Measurements from ENCODE around the gene TSC22D1. TPM values are rescaled to one million over a fixed set of nuclear protein-coding genes. Genes with fewer than 3 reads are reported as not detected.

TSC22D1 gene
- polyA plus RNA-seq, 2 donors: 18.5 to 48.6 TPM

DNA sequence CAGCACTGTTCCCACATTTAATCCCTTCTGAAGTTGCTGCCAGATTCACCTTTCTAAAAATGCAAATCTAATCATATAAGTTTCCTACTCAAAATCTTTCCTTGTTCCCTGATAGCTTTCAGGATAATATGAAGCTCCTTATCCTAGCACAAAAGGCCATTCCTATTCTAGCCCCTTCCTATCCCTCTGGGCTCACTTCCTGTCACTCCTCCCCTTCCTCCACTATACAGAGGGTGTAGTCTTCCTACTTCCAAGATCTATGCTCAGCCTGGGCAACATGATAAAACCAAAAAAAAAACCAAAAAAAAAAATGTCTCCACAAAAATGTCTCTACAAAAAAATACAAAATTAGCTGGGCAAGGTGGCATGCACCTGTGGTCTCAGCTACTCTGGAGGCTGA is 78.3 kb downstream of the TSC22D1 start:
- H3K27ac ChIP-seq (ENCODE audit: low read depth in 2 of 2, low read length in 1 of 2): no peak overlapping the region
- H3K27me3 ChIP-seq (ENCODE audit: control insufficient read depth in 1 of 2, insufficient read depth in 2 of 2, low read length in 2 of 2): no peaks in the 10 kb centered on the region
- H3K4me3 ChIP-seq (ENCODE audit: low read depth in 1 of 2, low read length in 2 of 2): no peak overlapping the region
- no peaks in the 10 kb centered on the region for H3K9me3 ChIP-seq (ENCODE audit: control insufficient read depth in 2 of 2, insufficient read depth in 1 of 2, low read depth in 1 of 2, low read length in 1 of 2)
- H3K4me1 ChIP-seq (ENCODE audit: control insufficient read depth in 2 of 2, insufficient read depth in 2 of 2, low read length in 1 of 2): no peaks in the 10 kb centered on the region
- peaks cover 0 to 3% of the 10 kb centered on the region in 2 donors for H3K36me3 ChIP-seq (ENCODE audit: control insufficient read depth in 2 of 2, insufficient read depth in 2 of 2, low read length in 1 of 2)

GRCh38 chr13:44493213-44493812 is 82.8 kb downstream of the TSC22D1 start:
- no peak overlapping the region for H3K27ac ChIP-seq (ENCODE audit: low read depth in 2 of 2, low read length in 1 of 2)
- WGBS, 2 donors: 78 to 80% methylated on average over 3 of the region's 3 CpGs
- no peaks in the 10 kb centered on the region for H3K4me1 ChIP-seq (ENCODE audit: control insufficient read depth in 2 of 2, insufficient read depth in 2 of 2, low read length in 1 of 2)
- no peak overlapping the region for H3K4me3 ChIP-seq (ENCODE audit: low read depth in 1 of 2, low read length in 2 of 2)
- H3K9me3 ChIP-seq (ENCODE audit: control insufficient read depth in 2 of 2, insufficient read depth in 1 of 2, low read depth in 1 of 2, low read length in 1 of 2): no peaks in the 10 kb centered on the region
- H3K36me3 ChIP-seq (ENCODE audit: control insufficient read depth in 2 of 2, insufficient read depth in 2 of 2, low read length in 1 of 2): peaks cover 0 to 3% of the 10 kb centered on the region in 2 donors
- no peaks in the 10 kb centered on the region for H3K27me3 ChIP-seq (ENCODE audit: control insufficient read depth in 1 of 2, insufficient read depth in 2 of 2, low read length in 2 of 2)

- Histone ChIP-seq H3K27me3 (ENCODE audit: control insufficient read depth in 1 of 2, insufficient read depth in 2 of 2, low read length in 2 of 2) (no peaks in the 10 kb centered on the region), H3K36me3 (ENCODE audit: control insufficient read depth in 2 of 2, insufficient read depth in 2 of 2, low read length in 1 of 2) (no peaks in the 10 kb centered on the region), H3K4me1 (ENCODE audit: control insufficient read depth in 2 of 2, insufficient read depth in 2 of 2, low read length in 1 of 2) (no peaks in the 10 kb centered on the region), H3K27ac (ENCODE audit: low read depth in 2 of 2, low read length in 1 of 2) (no peak overlapping the region), H3K9me3 (ENCODE audit: control insufficient read depth in 2 of 2, insufficient read depth in 1 of 2, low read depth in 1 of 2, low read length in 1 of 2) (no peaks in the 10 kb centered on the region), H3K4me3 (ENCODE audit: low read depth in 1 of 2, low read length in 2 of 2) (no peak overlapping the region)
- 52 to 58% methylated on average over 1 of the region's 1 CpG for WGBS, 2 donors
Measured at GRCh38 chr13:44489751-44490150, 86.4 kb downstream of the TSC22D1 start.

GRCh38 chr13:44487989-44488388 is 88.1 kb downstream of the TSC22D1 start:
- no peaks in the 10 kb centered on the region for H3K9me3 ChIP-seq (ENCODE audit: control insufficient read depth in 2 of 2, insufficient read depth in 1 of 2, low read depth in 1 of 2, low read length in 1 of 2)
- WGBS, 2 donors: 84 to 88% methylated on average over 1 of the region's 1 CpG
- H3K27ac ChIP-seq (ENCODE audit: low read depth in 2 of 2, low read length in 1 of 2): no peak overlapping the region
- no peak overlapping the region for H3K4me3 ChIP-seq (ENCODE audit: low read depth in 1 of 2, low read length in 2 of 2)
- no peaks in the 10 kb centered on the region for H3K27me3 ChIP-seq (ENCODE audit: control insufficient read depth in 1 of 2, insufficient read depth in 2 of 2, low read length in 2 of 2)
- no peaks in the 10 kb centered on the region for H3K36me3 ChIP-seq (ENCODE audit: control insufficient read depth in 2 of 2, insufficient read depth in 2 of 2, low read length in 1 of 2)
- H3K4me1 ChIP-seq (ENCODE audit: control insufficient read depth in 2 of 2, insufficient read depth in 2 of 2, low read length in 1 of 2): no peaks in the 10 kb centered on the region

GRCh38 chr13:44484562-44485138 is 91.5 kb downstream of the TSC22D1 start:
- Histone ChIP-seq H3K36me3 (ENCODE audit: control insufficient read depth in 2 of 2, insufficient read depth in 2 of 2, low read length in 1 of 2) (no peaks in the 10 kb centered on the region), H3K27ac (ENCODE audit: low read depth in 2 of 2, low read length in 1 of 2) (no peak overlapping the region), H3K9me3 (ENCODE audit: control insufficient read depth in 2 of 2, insufficient read depth in 1 of 2, low read depth in 1 of 2, low read length in 1 of 2) (no peaks in the 10 kb centered on the region), H3K4me1 (ENCODE audit: control insufficient read depth in 2 of 2, insufficient read depth in 2 of 2, low read length in 1 of 2) (no peaks in the 10 kb centered on the region), H3K4me3 (ENCODE audit: low read depth in 1 of 2, low read length in 2 of 2) (no peak overlapping the region), H3K27me3 (ENCODE audit: control insufficient read depth in 1 of 2, insufficient read depth in 2 of 2, low read length in 2 of 2) (no peaks in the 10 kb centered on the region)
- whole genome bisulfite sequencing, 2 donors: 75 to 78% methylated on average over 4 of the region's 4 CpGs

DNA sequence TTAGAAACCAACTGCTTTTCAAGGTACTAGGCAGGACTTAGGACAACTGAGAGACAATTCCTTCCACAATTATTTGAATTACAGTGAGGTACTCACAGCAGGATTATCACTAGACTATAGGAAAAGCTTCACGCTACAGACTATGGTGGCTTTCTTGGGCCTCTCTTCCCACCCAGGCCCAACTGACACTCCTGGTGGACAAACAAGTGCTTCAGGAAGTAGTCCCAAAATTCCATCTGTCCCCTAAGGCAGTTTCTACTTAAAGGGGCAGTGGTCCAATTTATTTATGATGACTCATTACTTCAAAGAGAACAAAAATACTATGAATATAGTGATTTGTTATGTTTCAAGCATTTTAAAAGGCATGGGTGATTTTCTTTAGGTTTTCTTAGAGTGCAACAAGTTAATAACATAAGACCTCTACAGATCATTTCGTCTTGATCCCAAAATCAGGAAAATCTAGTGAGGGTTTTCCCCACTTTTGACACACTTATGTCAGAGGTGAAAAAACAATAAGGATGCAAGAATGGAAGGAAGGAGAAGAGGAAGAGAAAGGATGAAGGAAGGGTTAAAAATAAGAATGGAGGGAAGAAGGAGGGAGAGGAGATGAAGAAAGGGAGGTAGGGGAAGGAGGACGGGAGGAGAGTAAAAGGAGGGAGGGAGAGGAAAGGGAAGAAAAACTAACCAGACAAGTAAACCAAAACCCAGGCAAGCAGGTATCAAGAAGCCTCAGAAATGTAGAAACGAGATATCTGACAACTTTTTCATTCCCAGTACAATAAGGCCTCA is 101.8 kb downstream of the TSC22D1 start:
- 61 to 75% methylated on average over 4 of the region's 4 CpGs for WGBS, 2 donors
- Histone ChIP-seq H3K27ac (ENCODE audit: low read depth in 2 of 2, low read length in 1 of 2) (no peak overlapping the region), H3K4me3 (ENCODE audit: low read depth in 1 of 2, low read length in 2 of 2) (no peak overlapping the region), H3K9me3 (ENCODE audit: control insufficient read depth in 2 of 2, insufficient read depth in 1 of 2, low read depth in 1 of 2, low read length in 1 of 2) (no peaks in the 10 kb centered on the region), H3K27me3 (ENCODE audit: control insufficient read depth in 1 of 2, insufficient read depth in 2 of 2, low read length in 2 of 2) (no peaks in the 10 kb centered on the region), H3K36me3 (ENCODE audit: control insufficient read depth in 2 of 2, insufficient read depth in 2 of 2, low read length in 1 of 2) (no peaks in the 10 kb centered on the region), H3K4me1 (ENCODE audit: control insufficient read depth in 2 of 2, insufficient read depth in 2 of 2, low read length in 1 of 2) (no peaks in the 10 kb centered on the region)

DNA sequence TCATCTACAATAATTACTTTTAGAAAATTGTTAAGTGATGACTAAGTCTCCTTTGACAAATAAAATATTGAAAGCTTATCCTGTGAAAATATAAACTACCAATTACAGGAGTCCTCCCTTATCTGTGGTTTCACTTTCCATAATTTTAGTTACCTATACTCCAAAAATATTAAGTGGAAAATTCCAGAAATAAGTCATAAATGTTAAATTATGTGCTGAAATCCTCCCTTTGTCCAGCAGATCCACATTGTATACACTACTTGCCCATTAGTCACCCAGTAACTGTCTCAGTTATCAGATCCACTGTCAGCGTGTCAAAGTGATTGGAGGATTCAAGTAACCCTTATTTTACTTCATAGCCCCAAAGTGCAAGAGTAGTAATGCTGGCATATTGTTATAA is 104.4 kb downstream of the TSC22D1 start:
- no peaks in the 10 kb centered on the region for H3K27me3 ChIP-seq (ENCODE audit: control insufficient read depth in 1 of 2, insufficient read depth in 2 of 2, low read length in 2 of 2)
- 59 to 64% methylated on average over 1 of the region's 1 CpG for WGBS, 2 donors
- no peak overlapping the region for H3K27ac ChIP-seq (ENCODE audit: low read depth in 2 of 2, low read length in 1 of 2)
- H3K36me3 ChIP-seq (ENCODE audit: control insufficient read depth in 2 of 2, insufficient read depth in 2 of 2, low read length in 1 of 2): no peaks in the 10 kb centered on the region
- no peaks in the 10 kb centered on the region for H3K9me3 ChIP-seq (ENCODE audit: control insufficient read depth in 2 of 2, insufficient read depth in 1 of 2, low read depth in 1 of 2, low read length in 1 of 2)
- H3K4me1 ChIP-seq (ENCODE audit: control insufficient read depth in 2 of 2, insufficient read depth in 2 of 2, low read length in 1 of 2): no peaks in the 10 kb centered on the region
- H3K4me3 ChIP-seq (ENCODE audit: low read depth in 1 of 2, low read length in 2 of 2): no peak overlapping the region

GRCh38 chr13:44470638-44471562 is 105.2 kb downstream of the TSC22D1 start:
- H3K27me3 ChIP-seq (ENCODE audit: control insufficient read depth in 1 of 2, insufficient read depth in 2 of 2, low read length in 2 of 2): no peaks in the 10 kb centered on the region
- no peaks in the 10 kb centered on the region for H3K9me3 ChIP-seq (ENCODE audit: control insufficient read depth in 2 of 2, insufficient read depth in 1 of 2, low read depth in 1 of 2, low read length in 1 of 2)
- no peak overlapping the region for H3K4me3 ChIP-seq (ENCODE audit: low read depth in 1 of 2, low read length in 2 of 2)
- H3K27ac ChIP-seq (ENCODE audit: low read depth in 2 of 2, low read length in 1 of 2): no peak overlapping the region
- no peaks in the 10 kb centered on the region for H3K36me3 ChIP-seq (ENCODE audit: control insufficient read depth in 2 of 2, insufficient read depth in 2 of 2, low read length in 1 of 2)
- WGBS, 2 donors: 47 to 52% methylated on average over 4 of the region's 4 CpGs
- no peaks in the 10 kb centered on the region for H3K4me1 ChIP-seq (ENCODE audit: control insufficient read depth in 2 of 2, insufficient read depth in 2 of 2, low read length in 1 of 2)

DNA sequence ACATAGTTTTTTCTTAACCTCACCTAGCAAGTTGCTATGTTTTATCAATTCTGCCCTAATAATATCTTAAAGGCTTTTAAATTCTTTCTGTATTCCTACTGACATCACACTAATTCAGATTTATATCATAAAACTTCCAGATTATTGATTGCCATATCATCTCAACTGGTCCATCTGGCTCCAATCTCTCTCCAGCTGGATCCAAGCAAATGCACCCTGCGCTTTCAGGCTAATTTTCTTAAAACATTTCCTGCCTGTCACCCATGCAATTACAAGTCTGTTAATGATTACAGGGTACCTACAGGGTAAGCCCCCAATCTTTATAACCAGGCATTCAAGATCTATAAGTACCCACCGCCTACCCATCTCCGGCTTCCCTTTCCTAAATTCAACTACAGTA is 107.3 kb downstream of the TSC22D1 start:
- Histone ChIP-seq H3K36me3 (ENCODE audit: control insufficient read depth in 2 of 2, insufficient read depth in 2 of 2, low read length in 1 of 2) (no peaks in the 10 kb centered on the region), H3K9me3 (ENCODE audit: control insufficient read depth in 2 of 2, insufficient read depth in 1 of 2, low read depth in 1 of 2, low read length in 1 of 2) (no peaks in the 10 kb centered on the region), H3K4me1 (ENCODE audit: control insufficient read depth in 2 of 2, insufficient read depth in 2 of 2, low read length in 1 of 2) (no peaks in the 10 kb centered on the region), H3K27ac (ENCODE audit: low read depth in 2 of 2, low read length in 1 of 2) (no peak overlapping the region), H3K4me3 (ENCODE audit: low read depth in 1 of 2, low read length in 2 of 2) (no peak overlapping the region), H3K27me3 (ENCODE audit: control insufficient read depth in 1 of 2, insufficient read depth in 2 of 2, low read length in 2 of 2) (no peaks in the 10 kb centered on the region)
- 97 to 99% methylated on average over 3 of the region's 3 CpGs for WGBS, 2 donors

Measured in esophagus (tissue), 2 donors.